Iris pigment epithelial cell (primary cell): ENCODE results near the gene MGMT.

Experiments
- DNase-seq: peaks from one replicate; pipeline ENCODE4 v3.0.0-alpha.2; 2011; ENCODE audit warnings: low read depth

Gene MGMT

GRCh38 chr10:129626309-129626708, 159.3 kb downstream of the MGMT start:
- no peak for DNase-seq

GRCh38 chr10:129626796-129627435, 159.9 kb downstream of the MGMT start:
- DNase-seq = no peak

DNA sequence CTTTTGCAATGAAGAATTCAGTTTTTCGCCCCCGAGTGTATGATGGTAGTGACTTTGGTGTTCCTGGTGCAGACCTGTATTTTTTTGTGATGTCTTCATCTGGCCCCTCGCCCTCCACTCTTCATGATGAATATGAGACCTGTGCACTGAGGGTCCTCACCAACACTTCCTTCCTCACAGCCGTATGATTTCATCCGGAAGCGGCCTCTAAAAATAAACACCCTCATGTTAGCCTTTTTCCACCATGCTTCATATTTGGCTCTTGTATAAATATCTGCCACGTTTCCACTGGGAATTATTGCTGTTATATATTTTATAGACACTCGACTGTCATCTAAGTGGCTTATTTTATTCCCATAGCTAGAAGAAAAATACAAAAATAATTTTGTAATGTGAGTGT, 160.4 kb downstream of the MGMT start:
- no peak for DNase-seq

GRCh38 chr10:129628823-129629222, 161.8 kb downstream of the MGMT start:
- no peak for DNase-seq

DNA sequence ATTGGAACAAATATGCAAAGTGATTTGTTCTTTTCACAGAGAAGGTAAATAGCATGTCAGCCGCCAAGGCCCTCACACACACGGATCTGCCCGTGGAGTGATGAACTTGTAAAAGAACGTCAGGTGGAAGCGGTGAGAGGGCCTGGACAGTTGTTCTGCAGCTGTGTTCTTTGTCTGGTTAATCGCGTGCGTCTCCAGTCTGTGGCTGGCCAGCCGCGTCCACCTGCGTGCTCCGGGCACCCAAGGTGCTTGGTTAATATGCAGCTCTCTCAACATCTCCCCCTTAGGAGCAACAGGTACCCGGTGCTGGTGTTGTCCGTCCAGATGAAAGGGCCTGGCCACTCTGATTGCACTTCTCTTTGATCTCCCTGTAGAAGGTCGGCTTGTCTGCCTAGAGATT, 162.9 kb downstream of the MGMT start:
- DNase-seq = no peak

DNA sequence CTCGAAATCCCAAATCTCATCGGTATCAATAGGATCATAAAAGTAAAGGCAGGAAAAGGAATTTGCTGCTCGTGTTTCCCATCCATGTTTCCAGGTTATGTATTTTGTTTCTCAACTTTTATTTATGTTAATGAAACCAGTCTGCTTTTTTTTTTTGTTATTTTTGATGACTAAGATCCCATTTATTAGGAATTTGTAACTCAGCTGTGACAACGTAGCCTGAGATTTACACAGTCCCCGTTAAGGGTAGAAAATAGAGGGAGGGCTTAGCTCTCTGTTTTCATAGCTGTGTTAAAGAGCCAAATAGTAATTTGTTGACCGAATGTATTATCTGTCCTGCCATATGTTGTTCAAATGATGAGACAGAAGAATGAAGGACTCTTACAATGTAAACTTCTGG, 164.0 kb downstream of the MGMT start:
- no peak for DNase-seq

DNA sequence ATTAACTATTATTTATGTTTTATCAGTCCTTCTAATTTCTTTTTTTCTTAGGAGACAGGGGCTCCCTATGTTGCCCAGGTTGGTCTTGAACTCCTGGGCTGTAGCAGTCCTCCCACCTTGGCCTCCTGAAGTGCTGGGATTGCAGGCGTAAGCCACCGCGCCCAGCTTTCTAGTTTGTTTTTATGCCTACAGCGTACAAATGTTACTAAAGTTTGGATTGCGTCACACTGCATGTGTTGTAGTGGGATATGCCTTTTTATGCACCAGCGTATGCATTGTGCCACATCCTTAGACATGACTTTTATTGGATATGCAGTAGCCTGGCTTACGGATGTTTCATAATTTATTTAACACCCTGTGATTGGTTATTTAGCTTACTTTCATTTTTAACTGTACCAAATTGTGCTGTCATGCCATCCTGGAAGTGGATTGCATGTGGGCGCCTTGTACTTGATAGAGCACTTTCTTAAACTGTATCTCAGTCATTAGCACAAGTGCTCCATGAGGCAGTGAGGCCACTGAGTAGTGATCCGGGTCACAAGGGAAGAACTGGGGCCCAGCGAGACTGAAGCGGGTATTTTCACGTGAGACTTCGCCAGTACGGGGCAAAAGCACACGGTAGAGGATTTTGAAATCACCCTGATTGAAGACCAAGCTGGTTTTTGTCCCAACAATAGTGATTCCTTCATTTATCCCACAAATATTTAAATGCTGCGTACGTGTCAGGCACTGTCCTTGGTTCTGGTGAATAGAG, 165.0 kb downstream of the MGMT start:
- no peak for DNase-seq

DNA sequence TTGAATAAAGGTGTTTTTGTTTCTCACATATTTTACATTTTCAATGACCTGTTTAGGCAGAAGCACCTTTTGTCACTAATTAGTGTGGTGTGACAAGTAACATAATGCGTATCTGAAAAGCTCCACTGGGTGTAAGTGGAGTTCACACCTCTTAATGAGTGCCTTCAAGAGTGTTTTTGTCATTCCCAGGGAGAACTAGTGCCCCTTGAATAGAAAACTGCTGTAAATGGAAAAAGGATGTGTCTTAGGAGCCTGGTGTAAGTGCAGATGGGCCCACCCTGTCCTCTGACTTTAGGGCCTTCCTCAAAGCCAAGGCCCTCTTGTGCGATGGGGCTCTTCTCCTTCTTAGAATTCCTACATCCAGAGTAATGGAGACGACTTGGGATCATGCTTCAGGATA, 170.0 kb downstream of the MGMT start:
- no peak for DNase-seq

GRCh38 chr10:129637846-129638245, 170.8 kb downstream of the MGMT start:
- DNase-seq = no peak

GRCh38 chr10:129641351-129641750, 174.3 kb downstream of the MGMT start:
- DNase-seq = no peak

- DNase-seq = no peak
Observed at GRCh38 chr10:129641982-129642381, 174.9 kb downstream of the MGMT start.

DNA sequence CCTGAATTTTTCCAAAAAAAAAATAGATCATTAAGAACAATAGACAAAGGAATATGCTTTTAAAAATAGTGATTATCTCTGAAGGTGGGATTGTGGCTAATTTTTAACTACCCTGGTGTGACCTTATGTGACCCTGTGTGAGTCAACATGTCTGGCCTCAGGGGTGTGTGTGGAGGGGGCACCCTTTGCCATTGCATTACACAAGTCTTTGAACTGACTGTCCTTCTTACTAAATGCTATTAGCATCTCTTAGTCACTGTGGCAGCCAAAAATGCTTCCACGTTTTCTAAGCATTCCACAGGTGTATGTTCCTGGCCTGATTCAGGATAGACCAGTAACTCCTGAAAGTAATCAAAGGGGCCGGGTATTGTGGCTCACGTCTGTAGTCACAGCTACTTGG, 175.4 kb downstream of the MGMT start:
- no peak for DNase-seq

DNA sequence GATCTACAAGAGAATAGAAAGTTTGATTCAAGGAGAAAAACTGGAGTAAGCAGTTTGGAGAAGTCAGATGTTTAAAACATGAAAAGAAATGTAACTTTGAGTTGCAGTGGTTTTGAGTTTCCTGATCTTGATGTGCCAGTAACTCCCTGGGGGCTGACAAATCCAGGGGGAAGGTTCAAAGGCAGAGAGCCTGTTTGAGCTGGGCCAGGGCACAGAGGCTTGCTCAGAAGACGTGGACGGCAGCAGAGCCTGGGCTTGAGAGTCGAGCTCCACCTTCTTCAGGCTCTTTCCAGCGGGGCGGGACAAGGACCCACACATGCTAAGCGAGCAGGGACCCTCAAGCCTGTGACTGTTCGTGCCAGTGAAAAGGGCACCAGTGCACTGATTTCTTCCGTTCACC, 176.2 kb downstream of the MGMT start:
- no peak for DNase-seq

DNA sequence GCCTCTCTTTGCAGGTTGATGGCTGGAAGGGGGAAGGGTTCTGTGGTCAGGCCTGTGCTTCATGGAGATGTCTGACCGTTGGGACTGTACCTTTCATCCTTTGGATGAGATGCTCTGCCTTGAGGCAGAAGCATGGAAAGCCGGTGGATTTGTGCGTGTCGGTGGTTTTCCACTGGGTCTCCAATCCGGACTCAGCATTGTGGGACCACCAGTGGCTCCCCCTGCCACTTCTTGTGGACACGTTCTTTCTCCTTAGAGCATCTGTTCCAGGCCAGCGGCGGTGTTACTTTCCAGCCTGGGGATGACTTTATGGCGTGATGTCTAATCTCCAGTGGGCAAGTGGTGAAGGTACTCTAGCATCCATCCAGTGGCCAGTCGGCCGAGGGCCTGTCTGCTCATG, 178.4 kb downstream of the MGMT start:
- no peak for DNase-seq

DNA sequence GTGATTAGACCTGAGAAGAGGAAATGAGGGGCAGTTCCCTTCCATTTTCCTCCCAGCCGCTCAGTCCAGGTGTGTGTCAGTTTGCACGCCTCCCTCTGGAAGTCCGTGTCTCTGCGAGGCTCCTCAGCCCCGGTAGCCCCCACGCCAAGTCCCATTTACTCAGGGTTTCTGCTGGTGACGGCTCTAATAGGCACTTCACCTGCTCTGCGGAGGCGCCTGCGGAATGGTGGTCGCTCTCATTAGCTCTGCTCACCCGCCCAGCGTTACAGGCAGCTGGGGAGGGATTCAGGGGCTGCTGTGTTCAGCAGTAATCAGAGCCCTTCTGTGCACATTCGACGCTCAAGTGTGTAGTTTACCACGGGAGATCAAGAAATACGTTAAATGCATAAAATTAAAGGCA, 179.9 kb downstream of the MGMT start:
- DNase-seq = no peak

GRCh38 chr10:129647590-129647989, 180.5 kb downstream of the MGMT start:
- DNase-seq = no peak

DNA sequence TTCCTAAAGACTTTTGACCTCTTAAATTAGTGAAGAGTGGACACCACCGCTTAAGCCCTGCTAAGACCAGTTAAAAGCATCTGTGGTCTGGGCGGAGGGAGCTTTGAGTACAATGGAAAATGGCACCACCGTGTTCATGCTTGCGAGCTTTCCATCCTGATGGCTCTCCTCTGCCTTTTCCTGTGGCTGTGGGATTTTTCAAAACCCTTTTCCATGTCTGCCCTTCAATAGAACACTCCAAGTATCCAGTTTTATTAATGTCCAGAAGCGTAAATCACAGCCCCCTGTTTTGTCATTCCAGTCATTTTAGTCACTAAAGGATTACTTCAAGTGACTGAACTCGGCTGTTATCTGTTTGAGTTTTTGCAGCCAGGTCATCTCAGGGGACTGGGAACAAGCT, 181.8 kb downstream of the MGMT start:
- DNase-seq = no peak

GRCh38 chr10:129652021-129652420, 185.0 kb downstream of the MGMT start:
- no peak for DNase-seq

DNA sequence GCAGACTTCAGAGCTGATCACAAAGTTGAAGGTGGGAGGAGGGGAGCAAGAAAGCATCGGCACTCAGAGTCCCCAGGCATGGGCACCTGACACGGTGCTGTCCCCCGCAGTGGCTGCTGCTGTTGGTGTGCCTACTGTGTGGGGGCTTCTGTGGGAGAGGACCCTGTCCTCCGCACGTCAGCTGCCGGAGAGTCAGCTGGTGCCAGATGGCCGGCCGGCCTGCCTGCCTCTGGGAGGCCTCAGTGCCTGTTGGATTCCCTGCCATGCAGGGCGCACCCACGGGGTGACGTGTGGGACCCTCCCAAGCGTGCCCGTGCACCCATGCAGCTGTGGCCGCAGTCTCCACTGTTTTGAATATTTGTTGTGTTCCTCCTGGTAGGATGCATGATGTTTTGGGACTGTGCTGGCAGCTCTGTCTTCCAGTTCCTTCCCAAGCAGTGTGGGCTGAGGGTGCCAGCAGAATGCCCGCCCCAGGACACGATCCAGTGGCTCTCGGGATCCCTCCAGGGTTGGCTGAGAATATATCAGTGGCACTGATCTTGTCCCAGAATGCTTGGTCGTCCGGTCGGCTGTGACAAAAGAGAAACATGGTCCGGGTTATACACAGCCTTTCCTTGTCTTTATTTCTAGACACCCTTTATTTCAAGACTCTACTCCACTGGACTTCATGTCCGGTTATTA, 185.6 kb downstream of the MGMT start:
- no peak for DNase-seq

DNA sequence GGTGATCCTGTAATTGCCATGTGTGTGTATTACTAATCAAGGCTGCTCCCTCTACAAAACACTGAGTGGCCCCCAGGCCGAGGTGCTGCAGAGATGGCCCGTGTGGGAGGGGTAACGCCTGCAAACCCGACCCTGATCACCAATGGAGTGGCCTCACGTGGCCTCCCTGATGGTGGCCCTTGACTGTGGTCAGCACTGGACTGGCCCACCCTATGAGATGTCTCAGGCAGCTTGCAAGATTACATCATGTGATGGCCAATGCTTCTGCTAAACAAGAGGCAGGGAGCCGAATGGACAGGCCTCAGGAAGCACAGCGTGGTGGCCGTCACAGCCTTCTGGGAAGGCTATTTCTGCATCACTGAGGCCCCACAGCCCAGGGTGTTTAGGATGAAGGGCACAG, 186.4 kb downstream of the MGMT start:
- no peak for DNase-seq

GRCh38 chr10:129653861-129654260, 186.8 kb downstream of the MGMT start:
- DNase-seq = no peak

DNA sequence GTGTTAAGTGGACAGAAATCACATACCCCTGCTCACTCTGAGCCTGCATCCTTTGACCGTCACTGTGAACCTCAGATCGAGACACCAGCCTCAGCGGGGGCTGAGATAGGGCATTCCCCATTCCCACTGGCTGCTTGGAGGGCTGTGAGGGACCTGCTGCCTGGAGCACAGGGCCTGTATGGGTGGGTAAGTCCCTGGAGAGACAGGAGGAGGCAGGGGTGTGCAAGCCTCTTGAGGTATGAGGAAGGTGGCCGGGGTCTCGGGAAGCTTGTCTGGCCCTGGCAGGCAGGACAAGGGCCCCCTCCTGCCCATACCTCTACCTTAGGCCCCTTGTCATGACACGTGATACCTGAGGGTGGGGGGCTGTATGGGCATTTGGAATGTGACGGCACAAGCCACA, 187.4 kb downstream of the MGMT start:
- no peak for DNase-seq

- no peak for DNase-seq
Observed at GRCh38 chr10:129655007-129655678, 188.1 kb downstream of the MGMT start.
